GM20000 (cell line): ENCODE measurements around the gene MAP7D2.

Experiments used
- DNase-seq: peaks from one replicate; pipeline ENCODE4 v3.0.0; 2012; ENCODE audit warnings: low spot score
- CTCF ChIP-seq: IDR thresholded peaks from 2 replicates; pipeline ENCODE4 v1.5.1; 2012; ENCODE audit warnings: mild to moderate bottlenecking, control low read depth; ENCODE audit errors: extremely low read depth, missing control alignments

Gene MAP7D2

DNA sequence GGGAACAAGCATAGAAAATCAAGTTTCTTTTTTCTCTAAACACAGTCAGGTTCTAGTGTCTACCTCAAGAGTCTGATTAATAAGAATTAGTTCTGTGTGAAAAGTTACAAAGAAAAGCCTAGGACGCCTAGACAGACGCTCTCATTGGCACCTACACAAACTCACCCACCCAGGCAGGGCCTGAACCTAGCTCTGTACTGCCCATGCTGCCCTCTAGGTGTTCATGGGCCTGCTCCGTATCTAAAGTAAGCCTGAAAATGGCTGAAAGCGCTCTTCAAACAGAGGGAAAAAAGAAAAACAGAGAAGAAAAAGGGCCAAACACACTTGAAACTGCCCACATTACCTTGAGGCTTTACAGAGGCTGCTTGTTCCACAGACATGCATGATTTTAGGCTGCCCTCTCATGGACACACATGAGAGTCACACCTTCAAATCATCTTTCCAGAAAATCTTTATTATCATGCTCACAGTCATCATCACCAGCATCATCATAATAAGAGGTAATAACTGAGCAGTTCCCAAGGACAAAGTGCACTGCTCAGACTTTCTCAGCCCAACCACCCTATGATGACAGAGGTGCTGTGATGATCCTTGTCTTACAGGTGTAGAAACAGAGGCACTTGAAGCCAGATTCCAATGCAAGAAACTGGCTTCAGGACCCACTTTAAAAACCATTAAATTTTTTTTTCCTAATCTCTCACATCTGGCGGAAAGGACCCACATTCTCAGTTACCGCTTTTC is 49.6 kb downstream of the MAP7D2 start:
- peak; percentile 28 for TF ChIP-seq CTCF
- DNase-seq = peak; percentile 30

GRCh38 chrX:20063716-20064351 is 52.9 kb downstream of the MAP7D2 start:
- peak; percentile 14 for TF ChIP-seq CTCF
- DNase-seq = no peak

DNA sequence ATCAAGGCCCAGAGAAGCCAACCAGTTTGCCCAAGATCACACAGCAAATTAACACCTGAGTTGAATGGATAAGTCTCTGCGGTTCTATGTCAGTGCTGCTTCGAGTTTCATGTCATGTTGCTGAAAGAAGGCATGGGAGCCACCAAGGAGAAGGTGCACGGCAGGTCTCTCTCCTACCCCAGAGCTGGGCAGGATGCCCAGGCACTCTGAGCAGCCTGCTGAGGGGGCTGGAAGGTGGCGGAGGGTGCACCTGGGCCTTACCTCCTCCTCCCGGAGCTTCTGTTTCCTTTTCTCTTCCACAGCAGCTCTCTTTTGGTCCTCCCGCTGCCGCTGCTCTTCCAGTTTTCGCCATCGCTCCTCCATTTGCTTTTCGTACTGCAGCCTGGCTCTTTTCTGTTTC is 53.6 kb downstream of the MAP7D2 start:
- no peak for TF ChIP-seq CTCF
- no peak for DNase-seq

GRCh38 chrX:20061855-20062254 is 54.9 kb downstream of the MAP7D2 start:
- no peak for DNase-seq
- no peak for TF ChIP-seq CTCF

GRCh38 chrX:20060961-20061748 is 55.6 kb downstream of the MAP7D2 start:
- TF ChIP-seq CTCF = no peak
- DNase-seq = no peak

- DNase-seq = no peak
- TF ChIP-seq CTCF = no peak
These were observed 57.1 kb downstream of the MAP7D2 start for GRCh38 chrX:20059467-20060128.
